CD1c-positive myeloid dendritic cell (primary cell): ENCODE data around the gene DLGAP1.
"Not testable (repeated sequence)": the region's sequence is repeated elsewhere in the genome, so short reads cannot be mapped to it uniquely, and the experiment has no call there.

Experiments used
- DNase-seq: peaks from one replicate; pipeline ENCODE4 v3.0.0-alpha.2; 2016; ENCODE audit errors: extremely low spot score

DLGAP1 gene

DNA sequence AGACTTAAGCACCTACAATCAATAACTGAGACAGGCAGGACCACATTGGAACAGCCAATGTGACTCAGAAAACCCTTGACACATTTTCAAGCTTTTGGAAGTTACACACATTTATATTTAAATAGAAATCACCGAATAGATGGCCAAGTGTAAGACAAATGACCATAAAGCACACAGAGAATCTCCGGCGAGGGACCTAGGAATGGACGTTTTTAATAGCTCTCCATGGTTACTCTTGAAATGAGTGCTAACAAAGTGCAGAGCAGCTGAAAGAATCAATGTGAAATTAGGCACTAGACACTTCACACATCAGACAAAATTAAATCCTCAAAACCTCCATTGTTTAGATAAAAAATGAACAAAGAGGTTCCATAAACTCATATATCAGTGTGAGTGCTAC is 376.9 kb downstream of the DLGAP1 start:
- no peak for DNase-seq

DNA sequence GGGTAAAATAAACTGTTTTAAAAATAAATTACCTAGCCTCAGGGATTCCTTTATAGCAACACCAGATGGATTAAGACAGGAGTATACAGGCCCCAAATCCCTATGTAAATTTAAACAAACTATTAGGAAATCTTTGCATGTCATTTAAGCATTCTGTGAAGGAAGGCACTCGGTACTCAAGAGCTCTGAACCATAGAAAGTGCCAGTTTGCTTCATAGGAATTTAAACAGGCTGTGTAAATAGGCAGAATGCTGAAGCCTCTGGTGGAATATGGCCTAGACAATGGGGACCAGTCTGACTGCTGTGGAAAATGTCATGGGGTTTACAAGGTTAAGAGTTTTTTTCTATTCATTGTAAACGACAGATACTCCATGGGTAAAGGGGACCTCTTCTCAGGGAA is 377.4 kb downstream of the DLGAP1 start:
- DNase-seq, result no peak

DNA sequence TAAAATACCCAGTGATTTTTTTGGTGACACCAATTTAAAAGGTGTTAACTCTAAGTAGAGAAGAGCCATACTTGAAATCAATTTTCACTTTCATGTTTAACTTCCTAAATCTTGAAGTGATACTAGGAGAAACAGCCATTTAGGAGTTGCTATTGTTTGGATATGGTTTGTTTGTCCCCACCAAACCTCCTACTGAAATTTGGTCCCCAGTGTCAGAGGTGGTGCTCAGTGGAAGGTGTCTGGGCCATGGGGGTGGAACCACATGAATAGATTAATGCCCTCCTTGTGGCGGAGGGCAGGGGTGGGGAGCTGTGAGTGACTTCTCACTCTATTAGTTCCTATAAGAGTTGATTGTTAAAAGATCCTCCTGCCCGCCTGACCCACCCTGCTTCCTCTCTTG is 377.9 kb downstream of the DLGAP1 start:
- no peak for DNase-seq

DNA sequence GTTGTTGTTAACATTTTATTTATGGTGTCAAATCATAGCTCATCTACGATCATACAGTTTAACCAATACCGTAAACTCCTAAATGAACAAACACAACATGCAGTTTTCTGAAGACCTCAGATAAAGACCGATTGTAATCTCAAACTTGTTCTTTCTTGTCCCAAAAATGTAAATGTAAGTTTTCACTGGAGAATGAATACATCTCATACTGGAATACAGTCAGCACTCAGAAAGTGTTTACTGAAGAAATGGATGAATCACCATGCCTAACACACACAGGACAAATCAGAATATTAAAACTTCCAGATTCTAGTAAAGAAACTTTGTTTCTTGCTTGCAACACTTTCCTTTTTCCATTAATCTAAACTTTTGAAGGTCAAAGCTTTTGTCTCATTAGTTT is 380.5 kb downstream of the DLGAP1 start:
- no peak for DNase-seq

DNA sequence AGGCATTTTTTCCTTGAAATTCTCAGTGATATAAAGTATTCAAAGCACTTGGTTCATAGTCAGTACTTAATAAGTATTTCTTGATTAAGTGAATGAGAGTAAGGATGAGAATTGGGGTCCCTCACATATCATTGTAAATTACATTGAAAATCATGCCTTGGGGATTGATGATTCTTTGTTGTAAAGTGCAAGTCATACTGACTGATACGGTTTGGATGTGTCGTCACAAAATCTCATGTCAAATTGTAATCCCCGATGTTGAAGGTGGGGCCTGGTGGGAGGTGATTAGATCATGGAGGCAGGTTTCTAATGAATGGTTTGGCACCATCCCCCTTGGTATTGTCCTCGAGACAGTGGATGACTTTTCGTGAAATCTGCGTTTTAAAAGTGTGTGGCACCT is 385.9 kb downstream of the DLGAP1 start:
- no peak for DNase-seq

DNA sequence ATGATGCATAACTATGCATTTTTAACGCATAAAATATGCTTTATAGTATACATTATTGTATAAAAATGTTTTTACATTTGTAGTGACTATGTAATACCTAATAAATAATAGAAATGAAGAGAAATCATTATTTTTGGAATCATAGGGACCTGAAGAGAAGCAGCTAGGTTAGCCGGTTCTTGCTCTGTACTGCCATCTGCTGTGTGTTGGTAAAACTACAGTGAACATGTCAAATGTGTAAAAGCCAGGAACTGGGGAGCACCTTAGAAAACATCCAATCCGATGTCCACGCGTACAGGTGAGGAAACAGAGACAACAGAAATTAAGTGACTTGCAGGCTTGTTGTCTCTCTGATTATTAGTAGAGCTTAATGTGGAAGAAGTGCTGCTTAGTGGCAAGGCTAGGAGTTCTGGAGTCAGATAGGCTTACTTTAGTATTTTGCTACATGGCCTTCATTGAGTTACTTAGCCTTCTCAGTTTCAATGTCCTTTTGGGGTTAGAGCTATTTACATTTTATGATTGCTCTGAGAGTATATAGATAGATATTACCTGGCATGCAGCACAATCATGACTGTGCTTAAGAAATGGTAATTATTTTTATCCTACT is 386.5 kb downstream of the DLGAP1 start:
- DNase-seq, result peak; percentile 46

DNA sequence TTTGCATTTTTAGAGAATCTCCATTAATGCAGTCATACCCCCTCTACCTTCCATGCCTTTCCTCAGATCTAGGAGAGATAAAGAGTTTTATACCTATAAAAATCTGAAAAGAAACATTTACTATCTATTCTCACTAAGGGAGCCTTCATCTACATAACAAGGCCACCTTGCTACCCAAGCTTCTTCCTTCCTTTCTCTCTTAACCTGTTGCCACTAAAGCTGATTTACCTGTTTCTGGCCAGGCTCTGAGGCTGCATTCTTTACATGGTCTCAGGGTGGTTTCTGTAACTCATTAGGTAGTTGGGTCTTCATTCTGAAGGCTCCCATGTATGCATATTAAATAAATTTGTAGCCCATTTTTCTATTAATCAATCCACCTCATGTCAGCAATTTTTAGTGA is 391.6 kb downstream of the DLGAP1 start:
- no peak for DNase-seq

DNA sequence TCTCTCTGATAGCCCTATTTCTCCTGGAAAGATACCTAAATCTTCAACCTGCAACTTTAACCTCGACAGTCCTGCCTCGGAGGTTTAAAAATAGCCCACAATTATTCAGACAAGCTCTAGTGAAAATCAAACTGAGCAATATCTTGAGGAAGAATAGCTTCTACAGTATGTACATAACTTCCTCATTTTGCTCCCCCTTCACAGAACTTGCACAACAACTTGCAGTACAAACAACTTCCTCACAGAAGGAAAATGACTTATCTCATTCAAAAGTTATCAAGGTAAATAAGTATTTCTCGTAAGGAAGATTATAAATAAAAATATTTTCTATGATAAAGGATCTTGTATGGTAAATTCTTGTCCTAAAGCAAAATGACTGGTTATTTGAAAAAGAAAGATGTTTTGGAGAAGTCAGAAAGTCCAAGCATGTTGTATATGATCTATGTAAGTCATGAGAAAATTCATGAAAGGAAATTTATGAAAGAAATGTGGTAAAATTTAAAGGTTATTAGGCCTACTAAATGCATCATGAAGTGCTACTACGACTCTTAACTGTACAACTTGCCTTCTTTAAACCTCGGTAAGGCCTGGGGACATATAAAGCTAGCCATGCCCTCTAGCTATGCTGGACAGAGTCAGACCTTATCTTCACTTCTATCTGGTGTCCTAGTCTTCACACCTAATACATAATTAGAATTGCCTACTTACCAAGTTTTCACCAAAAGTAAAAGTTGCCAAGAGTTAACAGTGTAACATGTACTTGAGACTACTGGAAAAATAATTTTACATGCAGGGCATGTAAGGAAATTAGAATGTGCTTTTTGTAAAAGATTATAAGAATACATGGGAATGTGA is 394.5 kb downstream of the DLGAP1 start:
- DNase-seq, result peak; percentile 53

DNA sequence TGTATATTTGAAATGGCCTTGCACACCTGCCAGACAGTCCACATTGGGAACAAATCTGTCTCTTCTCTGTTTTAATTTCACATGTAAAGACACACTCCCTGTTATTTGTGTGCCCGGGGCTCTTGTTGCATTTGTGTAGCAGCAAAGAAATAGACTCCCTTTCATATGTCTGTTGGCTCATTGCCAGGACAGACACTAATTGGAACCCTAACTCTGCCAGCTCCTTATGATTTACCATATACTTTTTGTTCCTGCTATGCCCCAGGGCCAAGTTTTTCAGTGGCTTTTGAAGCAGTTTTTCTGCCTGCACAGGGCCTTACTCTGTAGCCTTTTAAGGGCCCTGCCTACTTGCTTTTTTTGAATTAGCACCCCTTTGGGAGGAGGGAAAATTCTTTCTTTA is 396.9 kb downstream of the DLGAP1 start:
- DNase-seq, result no peak

DNA sequence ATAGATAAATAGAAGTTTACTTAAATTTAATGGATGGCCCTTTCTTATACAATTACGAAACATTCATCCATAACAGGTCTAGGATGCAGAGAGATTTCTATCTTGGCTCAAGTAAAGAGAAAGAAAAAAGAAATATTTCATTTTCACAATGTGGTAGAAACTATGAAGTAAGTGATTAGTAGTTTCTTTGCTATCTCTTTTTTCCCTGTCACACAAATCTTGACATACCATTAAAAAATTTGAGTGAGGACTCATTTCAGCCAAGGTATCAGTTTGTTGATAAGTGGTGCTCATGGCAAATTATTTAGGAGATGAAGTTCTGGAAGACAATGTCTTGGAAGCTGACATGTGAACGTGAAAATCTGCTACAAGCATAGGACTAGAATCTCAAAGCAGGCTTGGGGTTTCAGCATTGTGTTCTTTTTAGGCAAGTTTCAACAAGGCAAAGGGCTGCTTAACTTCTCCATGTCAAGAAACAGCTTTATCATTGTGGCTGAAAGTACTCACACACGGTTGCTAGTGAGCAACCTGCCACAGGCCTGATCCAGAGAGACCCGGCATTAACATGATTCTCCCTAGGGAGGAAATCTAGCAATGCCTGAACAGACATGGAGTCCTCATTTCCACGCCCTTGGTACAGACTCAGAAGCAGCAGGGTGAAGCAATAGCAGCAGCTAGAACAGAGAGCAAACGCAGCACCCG is 414.6 kb downstream of the DLGAP1 start:
- no peak for DNase-seq

DNA sequence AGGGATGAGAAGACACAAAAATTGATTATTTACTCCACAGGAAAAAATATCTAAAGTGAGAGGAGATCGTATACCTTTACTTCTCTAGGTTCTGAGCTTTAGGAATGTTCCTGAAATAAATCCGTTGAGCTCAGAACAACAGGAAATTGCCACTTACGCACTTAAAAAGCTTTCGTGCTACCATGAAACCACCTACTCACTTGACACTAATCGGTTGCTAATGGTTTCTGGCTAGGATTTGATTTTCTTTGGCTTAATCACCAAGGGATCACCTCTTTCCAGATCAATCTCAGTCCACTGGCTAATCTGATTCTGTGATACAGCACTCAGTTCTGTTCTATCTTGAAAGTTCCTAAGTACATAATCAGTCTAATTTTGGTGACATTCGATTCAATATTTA is 419.6 kb downstream of the DLGAP1 start:
- no peak for DNase-seq

DNA sequence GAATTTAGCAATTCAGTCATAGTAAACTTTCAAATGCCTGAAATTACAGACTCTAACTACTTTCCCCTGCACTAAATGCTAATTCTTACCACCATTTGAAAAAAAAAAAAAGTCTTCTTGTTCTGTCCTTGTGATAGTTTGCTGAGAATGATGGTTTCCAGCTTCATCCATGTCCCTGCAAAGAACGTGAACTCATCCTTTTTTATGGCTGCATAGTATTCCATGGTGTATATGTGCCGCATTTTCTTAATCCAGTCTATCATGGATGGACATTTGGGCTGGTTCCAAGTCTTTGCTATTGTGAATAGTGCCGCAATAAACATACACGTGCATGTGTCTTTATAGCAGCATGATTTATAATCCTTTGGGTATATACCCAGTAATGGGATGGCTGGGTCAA is 420.3 kb downstream of the DLGAP1 start:
- DNase-seq, result not testable (repeated sequence)

DNA sequence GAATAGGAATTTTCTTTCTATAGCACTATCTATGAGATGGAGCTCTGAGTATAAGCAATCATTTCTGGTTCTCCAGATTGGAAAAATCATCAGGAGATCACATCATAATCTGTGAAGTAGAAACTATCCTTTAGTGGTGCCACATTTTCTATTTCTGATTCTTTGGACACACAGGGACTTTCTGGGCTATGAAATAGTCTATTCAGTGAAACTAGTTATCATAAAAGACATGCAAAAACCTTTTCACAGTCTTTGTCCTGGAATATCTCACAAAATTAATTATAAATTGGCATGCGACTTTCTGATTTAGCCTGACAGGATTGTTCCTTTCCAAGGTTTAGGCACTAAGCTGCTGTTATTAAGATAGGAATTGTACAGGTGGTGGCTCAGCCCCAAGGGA is 428.6 kb downstream of the DLGAP1 start:
- DNase-seq, result no peak

DNA sequence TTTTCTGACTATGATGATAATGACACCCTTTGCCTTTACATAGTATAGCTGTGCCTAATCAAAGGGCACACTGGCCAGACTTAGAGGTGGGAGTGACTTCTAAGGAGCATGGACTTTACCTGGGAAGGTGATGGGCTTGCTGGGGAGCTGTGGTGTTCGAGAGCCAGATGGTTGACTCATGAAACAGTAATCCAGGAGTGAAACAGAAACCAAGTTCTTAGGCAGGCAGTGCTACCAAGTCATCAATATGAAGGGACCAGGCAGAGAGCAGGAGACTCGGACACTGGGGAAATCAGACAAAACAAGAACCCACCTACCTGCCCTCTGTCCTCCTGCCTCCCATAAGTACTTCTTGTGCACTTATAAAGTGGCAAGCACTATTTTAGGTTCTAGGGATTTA is 430.4 kb downstream of the DLGAP1 start:
- DNase-seq, result no peak

DNA sequence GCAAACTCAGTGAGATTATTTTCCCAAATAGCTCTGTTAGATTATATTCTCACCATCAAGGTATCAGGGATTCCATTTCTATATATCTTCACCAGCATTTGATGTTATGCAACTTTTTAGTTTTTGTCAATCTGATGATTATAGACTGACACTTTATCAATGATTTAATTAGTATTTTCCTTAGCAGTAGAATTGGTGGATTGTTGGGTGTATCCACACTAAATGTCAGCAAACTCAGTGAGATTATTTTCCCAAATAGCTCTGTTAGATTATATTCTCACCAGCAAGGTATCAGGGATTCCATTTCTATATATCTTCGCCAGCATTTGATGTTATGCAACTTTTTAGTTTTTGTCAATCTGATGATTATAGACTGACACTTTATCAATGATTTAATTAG is 432.4 kb downstream of the DLGAP1 start:
- DNase-seq, result not testable (repeated sequence)

DNA sequence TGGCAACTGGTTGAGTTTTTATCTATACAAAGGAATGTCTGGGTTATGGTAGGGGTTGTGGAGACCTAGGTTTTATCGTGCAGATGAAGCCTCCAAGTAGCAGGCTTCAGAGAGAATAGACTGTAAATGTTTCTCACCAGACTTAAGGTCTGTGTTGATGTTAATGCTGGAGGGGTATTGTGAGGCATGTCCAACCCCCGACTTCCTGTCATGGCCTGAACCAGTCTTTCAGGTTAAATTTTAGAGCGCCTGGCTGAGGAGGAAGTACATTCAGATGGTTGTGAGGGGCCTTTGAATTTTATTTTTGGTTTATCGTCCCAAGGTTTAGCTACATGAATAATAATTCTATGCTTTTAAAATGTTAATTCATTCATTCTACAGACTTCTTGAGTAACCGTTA is 435.1 kb downstream of the DLGAP1 start:
- no peak for DNase-seq

DNA sequence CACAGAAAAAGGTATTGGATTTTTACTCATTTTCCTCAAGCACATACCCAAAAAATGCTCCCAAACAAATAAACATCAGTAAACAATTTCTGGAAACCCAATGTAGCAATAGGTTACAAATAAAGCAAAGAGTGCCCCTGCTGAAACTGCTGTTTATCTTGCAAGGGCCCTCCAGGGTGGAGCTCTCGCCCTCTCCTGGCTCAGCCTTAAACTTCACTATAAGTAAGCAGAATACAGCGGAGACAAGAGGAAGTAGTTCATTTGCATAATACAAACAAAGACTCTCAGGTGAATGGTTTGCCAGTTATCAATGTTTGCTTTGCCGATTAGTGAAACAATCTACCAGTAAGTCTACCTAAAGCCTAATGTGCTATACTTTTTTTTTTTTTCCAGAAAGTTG is 437.6 kb downstream of the DLGAP1 start:
- DNase-seq, result peak; percentile 8

DNA sequence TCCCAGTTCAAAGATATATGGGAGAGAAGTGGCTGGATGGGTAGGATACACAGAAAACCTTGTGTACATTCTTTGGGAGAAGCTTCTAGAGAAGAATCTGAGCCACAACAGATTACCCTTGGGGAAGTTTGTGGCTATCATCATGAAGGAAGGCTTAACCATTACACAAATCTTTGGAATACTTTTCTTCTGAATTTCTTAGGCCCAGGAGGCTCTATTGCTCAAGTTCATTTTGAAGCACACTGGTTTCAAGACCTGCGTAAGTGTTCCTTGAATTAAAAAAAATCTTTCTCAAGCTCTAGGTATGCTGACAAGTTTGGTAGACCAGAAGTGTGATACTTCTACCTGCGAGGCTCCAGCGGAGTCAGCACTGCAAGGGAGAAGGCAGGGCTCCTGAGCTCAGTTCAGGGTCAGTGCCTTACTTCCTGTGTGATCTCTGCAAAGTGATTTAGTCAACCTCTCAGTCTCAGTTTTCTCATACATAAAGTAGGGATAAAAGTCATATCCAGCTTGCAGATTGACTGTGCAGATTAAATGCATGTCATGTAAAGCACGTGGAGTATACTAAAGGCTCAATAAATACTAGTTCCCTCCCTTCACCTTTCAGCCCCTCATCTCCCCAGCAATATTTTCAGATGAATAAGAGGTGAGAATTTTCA is 438.6 kb downstream of the DLGAP1 start:
- DNase-seq, result no peak

DNA sequence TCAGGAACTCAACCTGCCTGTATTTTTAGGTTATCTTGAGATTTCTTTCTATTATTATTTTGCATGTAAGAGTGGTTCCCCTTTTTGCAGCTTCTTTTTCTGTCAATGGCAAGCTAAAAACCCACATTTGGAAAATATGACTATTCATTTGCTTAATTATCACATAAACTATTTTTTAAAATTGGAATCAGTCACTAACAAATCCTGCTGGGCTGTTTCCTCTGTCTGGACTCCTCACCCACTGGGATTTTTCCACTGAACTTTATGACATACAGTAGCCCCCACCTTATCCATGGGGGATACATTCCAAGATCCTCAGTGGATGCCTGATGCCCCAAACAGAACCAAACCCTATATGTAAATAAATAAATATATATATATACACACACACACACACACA is 447.3 kb downstream of the DLGAP1 start:
- DNase-seq, result no peak

DNA sequence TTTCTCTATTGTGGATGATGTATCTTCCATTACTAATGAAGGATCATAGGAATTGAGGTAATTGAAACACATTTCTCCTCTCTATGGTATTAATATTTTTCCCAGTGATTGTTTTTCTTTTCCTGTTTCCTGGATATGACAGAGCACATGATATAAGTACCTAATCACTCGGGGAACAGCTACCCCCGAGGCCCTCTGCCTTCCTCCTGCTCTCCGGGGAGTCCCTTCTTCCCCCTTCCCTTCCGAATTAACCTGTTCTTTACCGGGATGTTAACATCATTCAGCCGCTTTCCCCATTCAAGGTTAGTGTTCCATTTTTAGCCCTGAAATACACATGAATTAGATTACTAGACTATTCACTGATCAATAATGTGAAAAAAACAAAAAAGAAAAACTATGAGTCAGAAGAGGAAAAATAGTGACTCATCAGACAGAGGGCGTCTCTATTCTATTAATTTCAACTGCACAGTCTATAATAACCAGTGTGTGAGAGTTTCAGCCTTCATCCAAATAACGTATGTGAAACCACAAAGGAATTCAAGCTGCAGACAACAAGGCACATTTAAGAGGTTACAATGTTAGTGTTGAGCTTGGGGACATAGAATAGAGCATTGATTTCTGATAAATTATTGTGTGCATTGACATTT is 450.8 kb downstream of the DLGAP1 start:
- DNase-seq, result no peak

DNA sequence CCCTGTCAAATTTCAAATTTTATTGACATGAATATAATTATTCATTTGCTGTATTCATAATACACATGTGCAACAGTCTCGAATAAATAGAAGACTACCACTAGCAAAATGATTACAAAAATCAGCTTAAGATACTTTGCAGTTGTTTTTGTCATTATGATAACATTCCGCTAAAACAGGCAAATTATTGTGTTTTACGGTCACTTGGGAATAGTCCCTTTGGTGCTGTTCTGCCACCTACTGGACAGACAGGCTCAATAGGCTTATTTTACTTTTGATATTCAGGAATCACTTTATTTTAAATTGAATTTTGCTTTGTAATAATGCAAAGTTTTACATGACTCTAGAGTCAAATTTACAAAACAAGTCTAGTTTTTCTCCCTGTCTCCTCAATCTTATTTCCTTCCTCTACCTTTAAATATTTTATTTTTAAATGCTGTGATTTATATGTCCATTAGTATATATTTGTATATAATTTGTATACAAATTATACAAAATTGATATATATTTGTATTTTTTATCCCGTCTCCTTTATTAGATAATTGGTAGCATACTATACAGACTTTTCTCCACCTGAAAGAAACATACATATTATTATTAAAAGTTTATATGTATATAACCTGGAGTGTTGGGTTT is 456.3 kb downstream of the DLGAP1 start:
- peak; percentile 53 for DNase-seq
